IPS-18c (cell line): ENCODE results near the gene RASGRP4.

Experiments
- H3K4me3 ChIP-seq: 2 replicates; pipeline ENCODE4 v1.7.0; 2013; ENCODE audit warnings: low read depth, mild to moderate bottlenecking, low read length, moderate library complexity; ENCODE audit not compliant: insufficient read depth
- H3K9me3 ChIP-seq: one replicate; pipeline ENCODE4 v1.6.1; 2013; ENCODE audit warnings: mild to moderate bottlenecking, low read length, moderate library complexity; ENCODE audit not compliant: control insufficient read depth, insufficient read depth

RASGRP4 gene

GRCh38 chr19:38386971-38387549, 39.0 kb downstream of the RASGRP4 start:
- Histone ChIP-seq H3K9me3 (no peaks in the 10 kb centered on the region), H3K4me3 (peak overlapping the region; percentile 87)

GRCh38 chr19:38386300-38386970, 39.6 kb downstream of the RASGRP4 start:
- H3K9me3 ChIP-seq, result no peaks in the 10 kb centered on the region

GRCh38 chr19:38385804-38386257, 40.2 kb downstream of the RASGRP4 start:
- Histone ChIP-seq H3K9me3 (no peaks in the 10 kb centered on the region), H3K4me3 (peak overlapping the region; percentile 87; the same call in 1 of the 2 replicates)

More at GRCh38 chr19:38386300-38386970, 39.6 kb downstream of the RASGRP4 start:
- peak overlapping the region; percentile 87; the same call in 1 of the 2 replicates for H3K4me3 ChIP-seq

- H3K4me3 ChIP-seq, result no peak overlapping the region; the same call in 1 of the 2 replicates
Measured at GRCh38 chr19:38385057-38385803, 40.8 kb downstream of the RASGRP4 start.

GRCh38 chr19:38384209-38385027, 41.6 kb downstream of the RASGRP4 start:
- Histone ChIP-seq H3K4me3 (no peak overlapping the region), H3K9me3 (no peaks in the 10 kb centered on the region)

More at GRCh38 chr19:38385057-38385803, 40.8 kb downstream of the RASGRP4 start:
- H3K9me3 ChIP-seq, result no peaks in the 10 kb centered on the region

- no peaks in the 10 kb centered on the region for H3K9me3 ChIP-seq
- no peak overlapping the region for H3K4me3 ChIP-seq
Measured at GRCh38 chr19:38383743-38384142, 42.3 kb downstream of the RASGRP4 start.

- Histone ChIP-seq H3K4me3 (no peak overlapping the region), H3K9me3 (no peaks in the 10 kb centered on the region)
Measured at GRCh38 chr19:38383184-38383583, 42.8 kb downstream of the RASGRP4 start.

- no peaks in the 10 kb centered on the region for H3K9me3 ChIP-seq
- H3K4me3 ChIP-seq, result no peak overlapping the region
Measured at GRCh38 chr19:38381138-38381537, 44.9 kb downstream of the RASGRP4 start.

- Histone ChIP-seq H3K9me3 (peaks cover 2% of the 10 kb centered on the region), H3K4me3 (no peak overlapping the region)
Measured at GRCh38 chr19:38378866-38379265, 47.2 kb downstream of the RASGRP4 start.

- H3K9me3 ChIP-seq, result peaks cover 2% of the 10 kb centered on the region
- H3K4me3 ChIP-seq, result no peak overlapping the region
Measured at GRCh38 chr19:38377052-38377451, 49.0 kb downstream of the RASGRP4 start.

- Histone ChIP-seq H3K9me3 (peaks cover 2% of the 10 kb centered on the region), H3K4me3 (no peak overlapping the region)
Measured at GRCh38 chr19:38376576-38376975, 49.4 kb downstream of the RASGRP4 start.

- peaks cover 2% of the 10 kb centered on the region for H3K9me3 ChIP-seq
- peak overlapping the region; percentile 92 for H3K4me3 ChIP-seq
Measured at GRCh38 chr19:38375748-38376147, 50.3 kb downstream of the RASGRP4 start.

- peaks cover 2% of the 10 kb centered on the region for H3K9me3 ChIP-seq
- H3K4me3 ChIP-seq, result peak overlapping the region; percentile 92
Measured at GRCh38 chr19:38375098-38375493, 50.9 kb downstream of the RASGRP4 start.

GRCh38 chr19:38374332-38375097, 51.5 kb downstream of the RASGRP4 start, which contains the start of gene PSMD8:
Gene PSMD8, plus strand, starts transcription at chr19:38374571. Its CDS starts 31 bp downstream, at chr19:38374602.
- peaks cover 2% of the 10 kb centered on the region for H3K9me3 ChIP-seq
- peak within 1 kb of the TSS; percentile 92 for H3K4me3 ChIP-seq

- peak overlapping the region; percentile 29 for H3K4me3 ChIP-seq
- peaks cover 2% of the 10 kb centered on the region for H3K9me3 ChIP-seq
Measured at GRCh38 chr19:38373907-38374331, 52.1 kb downstream of the RASGRP4 start.

- H3K9me3 ChIP-seq, result peaks cover 2% of the 10 kb centered on the region
- no peak overlapping the region for H3K4me3 ChIP-seq
Measured at GRCh38 chr19:38371081-38371480, 54.9 kb downstream of the RASGRP4 start.
